ENCODE measurements around the gene SRMS.
A peak's percentile ranks its signal among the peaks of the same experiment; 100 is the strongest.

SRMS gene

GRCh38 chr20:63547725-63548480 lies at the start of gene SRMS:
SRMS (minus strand) TSS chr20:63547749; CDS start chr20:63547463, 286 bp downstream.
- POLR2A ChIA-PET (ENCODE audit: low non-redundant PET) = no interaction called here
- CTCF ChIA-PET = interaction anchor here (0.6 kb wide), 1 partner anchor 28 kb away, joined by 4 read pairs; no protein-coding TSS in a partner anchor
- DNase-seq (ENCODE audit: low spot score) = no peak
- TF ChIP-seq CTCF (conservative IDR thresholded peaks at IDR 0.05; ENCODE audit: low read depth) = no peak
- H3K27ac ChIP-seq = peak within 1 kb of the TSS; percentile 79

DNA sequence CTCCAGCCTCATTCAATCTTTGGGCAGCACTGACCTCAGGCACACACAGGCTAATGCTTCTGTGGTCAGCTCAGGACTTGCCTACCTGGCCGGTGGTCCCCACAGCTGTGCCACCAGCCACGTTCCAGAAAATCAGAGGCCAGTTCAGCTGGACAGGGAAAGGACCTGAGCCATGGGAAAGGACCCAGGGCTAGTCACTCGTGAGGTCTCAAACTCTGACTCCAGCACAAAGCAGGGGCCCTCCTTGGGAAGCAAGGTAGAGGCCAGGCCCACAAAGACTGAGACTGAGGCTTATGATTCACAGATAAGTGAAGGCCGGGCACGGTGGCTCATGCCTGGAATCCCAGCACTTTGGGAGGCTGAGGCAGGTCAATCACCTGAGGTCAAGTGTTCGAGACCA lies 48.9 kb upstream of the SRMS start:
- no peak for TF ChIP-seq CTCF (conservative IDR thresholded peaks at IDR 0.05; ENCODE audit: low read depth)
- peak overlapping the region; percentile 2; the same call in 1 of the 2 replicates for H3K27ac ChIP-seq
- CTCF ChIA-PET = no interaction called here
- POLR2A ChIA-PET (ENCODE audit: low non-redundant PET) = no interaction called here
- DNase-seq (ENCODE audit: low spot score) = no peak

DNA sequence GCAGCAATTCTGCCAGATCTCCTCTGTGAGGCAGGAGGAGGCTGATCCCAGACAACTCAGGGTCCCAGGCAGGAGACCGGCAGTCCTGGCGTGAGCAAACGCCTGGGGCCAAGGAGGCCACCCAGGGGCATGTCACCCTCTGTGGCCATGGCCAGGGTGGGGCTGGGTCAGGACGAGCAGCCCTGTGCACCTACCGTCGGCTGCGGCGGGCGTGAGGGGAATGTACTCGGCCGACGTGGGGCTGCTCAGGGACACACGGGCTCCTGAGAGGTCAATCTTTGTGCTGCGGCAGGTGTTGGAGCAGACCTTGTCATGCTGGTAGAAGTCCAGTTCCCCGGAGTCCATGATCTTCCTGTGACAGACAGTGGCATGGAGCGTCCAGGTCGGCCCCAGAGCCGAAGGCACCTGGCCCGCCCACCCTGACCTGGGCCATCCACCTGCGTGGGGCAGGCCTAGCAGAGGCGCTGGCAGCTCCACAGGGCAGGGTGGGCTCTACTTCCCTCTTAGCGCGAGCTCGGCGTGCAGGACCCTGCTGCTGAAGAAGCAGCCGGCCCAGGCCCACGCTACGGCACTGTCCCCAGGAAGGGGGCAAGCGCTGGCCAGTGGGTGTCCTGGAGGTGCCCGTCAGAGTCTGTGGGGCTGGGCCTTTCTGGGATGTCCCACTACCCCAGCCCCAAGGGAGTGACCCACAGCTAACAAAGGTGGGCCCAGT lies 48.0 kb upstream of the SRMS start:
- no peak overlapping the region for H3K27ac ChIP-seq
- CTCF ChIA-PET = no interaction called here
- no peak for DNase-seq (ENCODE audit: low spot score)
- POLR2A ChIA-PET (ENCODE audit: low non-redundant PET) = no interaction called here
- TF ChIP-seq CTCF (conservative IDR thresholded peaks at IDR 0.05; ENCODE audit: low read depth) = no peak

- TF ChIP-seq CTCF (conservative IDR thresholded peaks at IDR 0.05; ENCODE audit: low read depth) = no peak
- H3K27ac ChIP-seq = peak overlapping the region; percentile 58
- ChIA-PET CTCF (interaction anchor here (0.6 to 0.7 kb wide), 2 partner anchors 21 to 93 kb away, joined by 3 read pairs; no protein-coding TSS in a partner anchor), POLR2A (ENCODE audit: low non-redundant PET) (no interaction called here)
- no peak for DNase-seq (ENCODE audit: low spot score)
Observed at GRCh38 chr20:63594043-63594561, 46.6 kb upstream of the SRMS start.

DNA sequence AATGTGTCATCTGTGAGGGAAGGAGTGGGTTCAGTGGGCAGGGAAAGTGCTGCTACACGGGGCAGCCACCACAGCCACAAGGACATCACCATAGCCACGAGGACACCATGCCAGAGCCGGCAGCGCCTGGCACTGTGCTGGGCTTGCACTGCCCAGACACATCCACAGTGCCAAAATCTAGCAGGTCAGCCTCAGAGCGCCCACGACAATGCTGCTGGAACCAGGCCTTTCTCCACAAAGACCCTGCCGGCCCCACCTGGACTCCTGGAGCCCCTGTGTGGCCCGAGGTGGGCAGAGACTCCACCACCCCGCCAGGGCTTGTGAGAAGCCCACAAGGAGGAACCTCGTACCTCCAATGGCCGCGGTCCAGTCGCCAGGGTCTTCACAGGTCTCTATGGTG lies 45.1 kb upstream of the SRMS start:
- ChIA-PET CTCF (interaction anchor here (0.6 kb wide), 1 partner anchor 10 kb away, joined by 3 read pairs; no protein-coding TSS in a partner anchor), POLR2A (ENCODE audit: low non-redundant PET) (no interaction called here)
- H3K27ac ChIP-seq = peak overlapping the region; percentile 1; the same call in 1 of the 2 replicates
- DNase-seq (ENCODE audit: low spot score) = no peak
- TF ChIP-seq CTCF (conservative IDR thresholded peaks at IDR 0.05; ENCODE audit: low read depth) = no peak

- no peak for TF ChIP-seq CTCF (conservative IDR thresholded peaks at IDR 0.05; ENCODE audit: low read depth)
- H3K27ac ChIP-seq = peak overlapping the region; percentile 1; the same call in 1 of the 2 replicates
- CTCF ChIA-PET = no interaction called here
- POLR2A ChIA-PET (ENCODE audit: low non-redundant PET) = no interaction called here
- no peak for DNase-seq (ENCODE audit: low spot score)
Observed at GRCh38 chr20:63591786-63592355, 44.3 kb upstream of the SRMS start.
